Stimulated activated CD8-positive, alpha-beta memory T cell treated with anti-CD3 and anti-CD28 coated beads, Interleukin-12 subunit alpha, Interleukin-12 subunit beta, amount 100 ng/mL, for 24 hours (primary cell): Measurements from ENCODE around the gene LGALS12.

Experiments used
- DNase-seq: peaks from one replicate; pipeline ENCODE4 v3.0.0-alpha.2; 2020; ENCODE audit errors: extremely low read depth

LGALS12 gene

GRCh38 chr11:63560506-63561180 lies 54.8 kb downstream of the LGALS12 start:
- no peak for DNase-seq

- no peak for DNase-seq
Observed at GRCh38 chr11:63563201-63564055, 57.5 kb downstream of the LGALS12 start, which contains the start of gene PLAAT2. Gene PLAAT2, minus strand, starts transcription at chr11:63563379. Its CDS starts 55 bp downstream, at chr11:63563324.

GRCh38 chr11:63564056-63564774 lies 58.3 kb downstream of the LGALS12 start:
- DNase-seq, result no peak

GRCh38 chr11:63564784-63565350 lies 59.0 kb downstream of the LGALS12 start:
- no peak for DNase-seq
